RWPE2 (cell line): ENCODE results near the gene OBSCN.

ENCODE experiments used
- ATAC-seq: fragments of 200-7000 bp; cut with Tn5 transposase; 3 replicates; pipeline ENCODE4 v1.9.1; 2021; ENCODE audit warnings: low read depth
- DNase-seq: peaks from one replicate; pipeline ENCODE4 v3.0.0-alpha.2; 2020; ENCODE audit warnings: low spot score
- H3K27ac ChIP-seq: fragments of 450-650 bp; 2 replicates; pipeline ENCODE4 v1.5.1; 2017; ENCODE audit warnings: mild to moderate bottlenecking; ENCODE audit not compliant: poor library complexity, severe bottlenecking
- H3K27me3 ChIP-seq: fragments of 250-450 bp; sonication (Bioruptor Pico); 2 replicates; pipeline ENCODE4 v1.5.1; 2021; ENCODE audit warnings: mild to moderate bottlenecking, moderate library complexity; ENCODE audit not compliant: insufficient read depth, poor library complexity, severe bottlenecking
- H3K36me3 ChIP-seq: fragments of 250-450 bp; sonication (Bioruptor Pico); 2 replicates; pipeline ENCODE4 v1.5.1; 2020; ENCODE audit warnings: low read depth, mild to moderate bottlenecking, moderate library complexity
- H3K4me1 ChIP-seq: fragments of 250-450 bp; sonication (Bioruptor Pico); 2 replicates; pipeline ENCODE4 v1.5.1; 2021; ENCODE audit warnings: mild to moderate bottlenecking, moderate library complexity; ENCODE audit not compliant: insufficient read depth, poor library complexity, severe bottlenecking
- H3K4me3 ChIP-seq: fragments of 250-450 bp; sonication (Bioruptor Pico); 2 replicates; pipeline ENCODE4 v1.5.1; 2021; ENCODE audit warnings: mild to moderate bottlenecking, moderate library complexity; ENCODE audit not compliant: severe bottlenecking
- H3K9me3 ChIP-seq: fragments of 250-450 bp; sonication (Bioruptor Pico); 2 replicates; pipeline ENCODE4 v1.5.1; 2021; ENCODE audit warnings: mild to moderate bottlenecking, moderate library complexity; ENCODE audit not compliant: severe bottlenecking
- TF ChIP-seq, protein P1 (sequence below): fragments of 450-650 bp; IDR thresholded peaks from one replicate; pipeline ENCODE4 v1.5.1; 2017; ENCODE audit warnings: mild to moderate bottlenecking, moderate library complexity; ENCODE audit not compliant: poor library complexity, severe bottlenecking

The OBSCN gene

DNA sequence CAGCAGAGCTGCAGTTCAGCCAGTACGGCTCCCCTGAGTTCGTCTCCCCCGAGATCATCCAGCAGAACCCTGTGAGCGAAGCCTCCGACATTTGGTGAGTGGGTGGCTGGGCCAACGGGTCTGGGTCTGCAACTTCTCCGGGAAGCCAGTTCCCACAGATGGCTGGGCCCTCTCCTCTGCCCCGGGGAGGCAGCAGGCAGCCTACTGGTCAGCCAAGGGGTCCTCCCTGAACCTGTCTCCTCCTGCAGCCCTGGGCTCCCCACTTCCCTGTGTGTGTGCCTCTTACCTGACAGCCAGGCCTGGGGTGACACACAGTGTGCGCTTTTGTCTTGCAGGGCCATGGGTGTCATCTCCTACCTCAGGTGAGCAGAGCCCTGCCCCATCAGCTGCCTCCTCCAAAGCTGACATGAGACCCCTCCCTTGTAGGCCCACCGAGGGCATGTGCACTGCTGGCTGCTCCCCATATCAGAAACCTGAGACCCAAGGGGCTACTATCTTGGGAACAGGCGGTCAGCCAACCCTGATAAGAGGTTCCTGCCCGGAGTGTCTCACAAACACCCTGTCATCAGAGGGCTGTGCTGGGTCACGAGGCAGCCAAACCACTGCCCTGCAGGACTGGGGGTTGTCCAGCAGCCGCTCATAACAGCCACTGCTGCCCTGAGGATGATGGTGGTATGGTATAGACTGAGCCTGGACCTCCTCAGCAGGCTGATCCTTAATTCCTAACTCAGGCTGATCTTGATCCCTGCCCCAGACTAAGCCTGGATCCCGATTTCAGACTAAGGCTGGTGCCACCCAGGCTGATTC lies 161.2 kb downstream of the OBSCN start:
- ATAC-seq: no peak
- H3K4me1 ChIP-seq: no peaks in the 10 kb centered on the region
- H3K4me3 ChIP-seq: no peak overlapping the region
- no peaks in the 10 kb centered on the region for H3K27me3 ChIP-seq
- no peak overlapping the region for H3K27ac ChIP-seq
- DNase-seq: peak; percentile 22
- no peaks in the 10 kb centered on the region for H3K36me3 ChIP-seq
- H3K9me3 ChIP-seq: no peaks in the 10 kb centered on the region
- TF ChIP-seq, protein P1, sequence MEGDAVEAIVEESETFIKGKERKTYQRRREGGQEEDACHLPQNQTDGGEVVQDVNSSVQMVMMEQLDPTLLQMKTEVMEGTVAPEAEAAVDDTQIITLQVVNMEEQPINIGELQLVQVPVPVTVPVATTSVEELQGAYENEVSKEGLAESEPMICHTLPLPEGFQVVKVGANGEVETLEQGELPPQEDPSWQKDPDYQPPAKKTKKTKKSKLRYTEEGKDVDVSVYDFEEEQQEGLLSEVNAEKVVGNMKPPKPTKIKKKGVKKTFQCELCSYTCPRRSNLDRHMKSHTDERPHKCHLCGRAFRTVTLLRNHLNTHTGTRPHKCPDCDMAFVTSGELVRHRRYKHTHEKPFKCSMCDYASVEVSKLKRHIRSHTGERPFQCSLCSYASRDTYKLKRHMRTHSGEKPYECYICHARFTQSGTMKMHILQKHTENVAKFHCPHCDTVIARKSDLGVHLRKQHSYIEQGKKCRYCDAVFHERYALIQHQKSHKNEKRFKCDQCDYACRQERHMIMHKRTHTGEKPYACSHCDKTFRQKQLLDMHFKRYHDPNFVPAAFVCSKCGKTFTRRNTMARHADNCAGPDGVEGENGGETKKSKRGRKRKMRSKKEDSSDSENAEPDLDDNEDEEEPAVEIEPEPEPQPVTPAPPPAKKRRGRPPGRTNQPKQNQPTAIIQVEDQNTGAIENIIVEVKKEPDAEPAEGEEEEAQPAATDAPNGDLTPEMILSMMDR: no peak

DNA sequence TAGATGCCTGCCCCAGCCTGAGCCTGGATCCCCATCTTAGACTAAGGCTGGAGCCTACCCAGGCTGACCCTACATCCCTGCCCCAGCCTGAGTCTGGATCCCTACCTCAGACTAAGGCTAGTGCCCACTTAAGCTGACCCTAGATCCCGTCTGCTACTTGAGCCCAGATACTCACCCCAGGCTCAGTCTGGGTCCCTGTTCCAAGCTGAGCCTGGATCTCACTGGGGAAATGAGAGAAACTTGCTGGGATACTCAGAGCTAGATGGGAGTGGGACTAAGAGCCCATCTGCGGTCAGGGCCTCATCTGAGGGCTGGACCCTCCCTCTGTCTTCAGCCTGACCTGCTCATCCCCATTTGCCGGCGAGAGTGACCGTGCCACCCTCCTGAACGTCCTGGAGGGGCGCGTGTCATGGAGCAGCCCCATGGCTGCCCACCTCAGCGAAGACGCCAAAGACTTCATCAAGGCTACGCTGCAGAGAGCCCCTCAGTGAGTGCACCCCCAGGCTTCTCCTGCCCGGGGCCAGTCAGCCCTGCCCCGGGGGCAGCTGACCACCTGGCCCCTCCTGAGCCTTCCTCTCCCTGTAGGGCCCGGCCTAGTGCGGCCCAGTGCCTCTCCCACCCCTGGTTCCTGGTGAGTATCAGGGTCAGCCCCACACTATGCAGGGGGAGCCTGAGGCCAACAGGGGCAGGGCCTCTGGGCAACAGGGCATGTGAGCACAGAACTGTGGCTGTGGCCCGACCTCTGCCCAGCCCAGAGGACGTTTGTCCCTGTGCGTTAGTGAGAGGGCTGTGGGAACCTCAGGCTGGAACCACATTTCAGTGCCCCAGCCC lies 162.0 kb downstream of the OBSCN start:
- H3K9me3 ChIP-seq: no peaks in the 10 kb centered on the region
- TF ChIP-seq, protein P1: no peak
- ATAC-seq (no peak), DNase-seq (peak; percentile 23)
- H3K4me3 ChIP-seq: no peak overlapping the region
- no peak overlapping the region for H3K27ac ChIP-seq
- H3K4me1 ChIP-seq: no peaks in the 10 kb centered on the region
- no peaks in the 10 kb centered on the region for H3K36me3 ChIP-seq
- no peaks in the 10 kb centered on the region for H3K27me3 ChIP-seq

DNA sequence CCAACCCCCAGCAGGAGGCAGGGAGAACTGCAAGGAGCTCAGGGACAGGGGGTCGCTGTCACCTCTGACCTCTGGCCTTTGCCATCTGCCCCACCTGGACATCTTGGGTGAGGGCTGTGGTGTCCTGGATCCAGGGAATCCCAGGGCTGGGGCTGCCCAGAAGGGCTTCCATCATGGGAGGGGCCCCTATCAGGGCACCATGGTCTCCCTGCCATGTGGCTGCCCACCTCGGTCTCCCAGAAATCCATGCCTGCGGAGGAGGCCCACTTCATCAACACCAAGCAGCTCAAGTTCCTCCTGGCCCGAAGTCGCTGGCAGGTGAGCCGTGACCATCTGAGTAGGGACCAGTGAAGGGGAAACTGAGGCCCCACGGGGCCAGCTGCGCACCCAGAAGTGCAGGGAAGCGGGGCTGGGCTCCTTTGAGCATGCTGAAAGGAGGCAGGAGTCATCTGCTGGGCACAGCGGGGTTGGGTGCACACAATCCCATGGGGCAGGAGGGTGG lies 162.6 kb downstream of the OBSCN start:
- Histone ChIP-seq H3K36me3 (no peaks in the 10 kb centered on the region), H3K27ac (no peak overlapping the region), H3K4me3 (no peak overlapping the region), H3K4me1 (no peaks in the 10 kb centered on the region), H3K27me3 (no peaks in the 10 kb centered on the region), H3K9me3 (no peaks in the 10 kb centered on the region)
- TF ChIP-seq, protein P1: no peak
- ATAC-seq (no peak), DNase-seq (peak; percentile 25)

DNA sequence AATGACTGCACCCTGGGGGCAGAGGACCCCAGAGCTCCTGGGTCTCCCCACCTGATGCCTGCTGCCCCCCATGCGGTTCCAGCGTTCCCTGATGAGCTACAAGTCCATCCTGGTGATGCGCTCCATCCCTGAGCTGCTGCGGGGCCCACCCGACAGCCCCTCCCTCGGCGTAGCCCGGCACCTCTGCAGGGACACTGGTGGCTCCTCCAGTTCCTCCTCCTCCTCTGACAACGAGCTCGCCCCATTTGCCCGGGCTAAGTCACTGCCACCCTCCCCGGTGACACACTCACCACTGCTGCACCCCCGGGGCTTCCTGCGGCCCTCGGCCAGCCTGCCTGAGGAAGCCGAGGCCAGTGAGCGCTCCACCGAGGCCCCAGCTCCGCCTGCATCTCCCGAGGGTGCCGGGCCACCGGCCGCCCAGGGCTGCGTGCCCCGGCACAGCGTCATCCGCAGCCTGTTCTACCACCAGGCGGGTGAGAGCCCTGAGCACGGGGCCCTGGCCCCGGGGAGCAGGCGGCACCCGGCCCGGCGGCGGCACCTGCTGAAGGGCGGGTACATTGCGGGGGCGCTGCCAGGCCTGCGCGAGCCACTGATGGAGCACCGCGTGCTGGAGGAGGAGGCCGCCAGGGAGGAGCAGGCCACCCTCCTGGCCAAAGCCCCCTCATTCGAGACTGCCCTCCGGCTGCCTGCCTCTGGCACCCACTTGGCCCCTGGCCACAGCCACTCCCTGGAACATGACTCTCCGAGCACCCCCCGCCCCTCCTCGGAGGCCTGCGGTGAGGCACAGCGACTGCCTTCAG lies 163.3 kb downstream of the OBSCN start:
- ATAC-seq (peak; percentile 53), DNase-seq (peak; percentile 33)
- no peak overlapping the region for H3K4me3 ChIP-seq
- TF ChIP-seq, protein P1: no peak
- no peaks in the 10 kb centered on the region for H3K36me3 ChIP-seq
- no peaks in the 10 kb centered on the region for H3K9me3 ChIP-seq
- H3K27me3 ChIP-seq: no peaks in the 10 kb centered on the region
- no peak overlapping the region for H3K27ac ChIP-seq
- H3K4me1 ChIP-seq: no peaks in the 10 kb centered on the region
